ENCODE results near the gene CHRM4.

DNA sequence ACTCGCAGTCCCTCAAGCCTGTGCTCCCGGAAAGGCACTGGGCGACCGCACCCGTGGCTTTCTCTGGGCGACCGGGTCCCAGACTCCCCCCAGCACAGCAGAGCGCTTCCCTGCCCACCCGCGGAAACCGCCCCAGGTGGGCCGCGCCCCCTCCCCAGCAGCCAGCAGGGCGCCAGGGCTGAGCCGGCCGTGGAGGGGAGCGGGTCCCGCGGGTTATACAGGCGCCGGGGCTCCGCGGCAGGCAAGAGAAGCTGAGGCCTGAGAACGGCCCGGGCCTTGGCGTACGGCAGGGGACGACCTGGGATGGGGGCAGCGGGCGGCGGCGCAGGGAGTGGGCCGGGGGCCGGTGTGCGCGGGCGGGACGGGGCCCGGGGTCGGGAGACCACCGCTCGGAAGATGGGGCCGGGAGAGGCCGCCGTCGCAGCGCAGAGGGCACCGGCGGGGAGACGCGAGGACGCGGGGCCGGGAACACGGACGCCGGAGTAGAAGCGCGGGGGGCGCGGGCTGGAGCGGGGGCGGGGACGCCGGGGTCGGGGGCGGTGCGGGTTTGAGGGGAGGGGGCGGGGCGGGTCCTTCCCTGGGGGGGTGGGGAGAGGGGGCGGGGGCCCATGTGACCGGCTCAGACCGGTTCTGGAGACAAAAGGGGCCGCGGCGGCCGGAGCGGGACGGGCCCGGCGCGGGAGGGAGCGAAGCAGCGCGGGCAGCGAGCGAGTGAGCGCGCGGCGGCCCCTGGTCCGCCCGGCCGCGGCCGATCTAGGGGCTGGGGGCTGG is 10.3 kb downstream of the CHRM4 start, which contains the start of gene MDK:
- TF ChIP-seq, protein P1, sequence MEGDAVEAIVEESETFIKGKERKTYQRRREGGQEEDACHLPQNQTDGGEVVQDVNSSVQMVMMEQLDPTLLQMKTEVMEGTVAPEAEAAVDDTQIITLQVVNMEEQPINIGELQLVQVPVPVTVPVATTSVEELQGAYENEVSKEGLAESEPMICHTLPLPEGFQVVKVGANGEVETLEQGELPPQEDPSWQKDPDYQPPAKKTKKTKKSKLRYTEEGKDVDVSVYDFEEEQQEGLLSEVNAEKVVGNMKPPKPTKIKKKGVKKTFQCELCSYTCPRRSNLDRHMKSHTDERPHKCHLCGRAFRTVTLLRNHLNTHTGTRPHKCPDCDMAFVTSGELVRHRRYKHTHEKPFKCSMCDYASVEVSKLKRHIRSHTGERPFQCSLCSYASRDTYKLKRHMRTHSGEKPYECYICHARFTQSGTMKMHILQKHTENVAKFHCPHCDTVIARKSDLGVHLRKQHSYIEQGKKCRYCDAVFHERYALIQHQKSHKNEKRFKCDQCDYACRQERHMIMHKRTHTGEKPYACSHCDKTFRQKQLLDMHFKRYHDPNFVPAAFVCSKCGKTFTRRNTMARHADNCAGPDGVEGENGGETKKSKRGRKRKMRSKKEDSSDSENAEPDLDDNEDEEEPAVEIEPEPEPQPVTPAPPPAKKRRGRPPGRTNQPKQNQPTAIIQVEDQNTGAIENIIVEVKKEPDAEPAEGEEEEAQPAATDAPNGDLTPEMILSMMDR (IDR thresholded peaks at IDR 0.05; ENCODE audit: poor library complexity) = no peak
- no peak for TF ChIP-seq EZH2 (IDR thresholded peaks at IDR 0.05; ENCODE audit: borderline replicate concordance)

All from hepatocyte (in vitro differentiated cells).